ENCODE measurements around the gene MAP2K5.

MAP2K5 gene

DNA sequence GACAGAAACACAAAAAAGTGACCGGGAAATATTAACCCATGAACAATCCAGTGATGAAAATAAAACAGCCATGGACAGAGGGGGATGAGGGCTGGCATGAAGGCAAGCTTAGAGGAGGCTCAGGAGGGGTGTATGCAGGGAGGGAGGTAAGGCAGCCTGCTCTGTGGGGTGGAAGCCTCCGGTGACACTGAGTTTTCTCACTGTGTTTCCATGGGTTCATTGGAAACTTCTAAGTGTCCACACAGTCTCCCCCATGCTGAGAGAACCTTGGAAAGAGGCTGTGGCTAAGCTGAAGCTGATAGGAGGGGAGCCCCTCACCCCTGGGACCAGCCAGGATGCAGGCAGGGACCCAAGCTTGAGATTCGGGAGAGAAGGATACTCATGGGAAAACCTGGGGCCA lies 276.0 kb downstream of the MAP2K5 start:
- no peak overlapping the region for H3K4ac ChIP-seq (ENCODE audit: low read length)
- no peak overlapping the region for H2AFZ ChIP-seq (ENCODE audit: low read length)
- no peak for DNase-seq (ENCODE audit: low spot score)
- peaks cover 12 to 19% of the 10 kb centered on the region in 2 donors for H3K9me3 ChIP-seq (replicated peaks in 1 of 2; ENCODE audit: control insufficient read depth in 2 of 2, insufficient read depth in 1 of 2, low read depth in 1 of 2, low read length in 2 of 2)
- H3K23ac ChIP-seq (ENCODE audit: low read depth, low read length, poor library complexity): no peak overlapping the region
- no peak overlapping the region for H4K8ac ChIP-seq (ENCODE audit: low read depth, low read length)
- H2BK12ac ChIP-seq (ENCODE audit: low read length): no peak overlapping the region
- no peaks in the 10 kb centered on the region for H3K79me1 ChIP-seq (ENCODE audit: low read depth, low read length)
- H2AK5ac ChIP-seq (ENCODE audit: low read depth, low read length): no peak overlapping the region
- no peak overlapping the region for H2BK120ac ChIP-seq (ENCODE audit: low read depth, low read length)
- H3K27me3 ChIP-seq (ENCODE audit: control insufficient read depth in 3 of 3, insufficient read depth in 3 of 3, low read depth in 1 of 3, low read length in 3 of 3): peaks cover 39 to 66% (median 61%) of the 10 kb centered on the region in 3 experiments
- no peak overlapping the region for H3K27ac ChIP-seq (replicated peaks; ENCODE audit: low read length)
- H3K36me3 ChIP-seq (replicated peaks in 1 of 2; ENCODE audit: control insufficient read depth in 2 of 2, insufficient read depth in 2 of 2, low read length in 2 of 2): no peaks in the 10 kb centered on the region
- no peak overlapping the region for H3K4me3 ChIP-seq (ENCODE audit: low read length in 2 of 2)
- WGBS, 2 donors (ENCODE audit: extremely low coverage in 2 of 2, insufficient read length in 2 of 2, insufficient replicate concordance in 1 of 2): no CpG with 5 or more reads among the region's 3 CpGs
- H4K91ac ChIP-seq (ENCODE audit: low read depth, low read length, poor library complexity): no peak overlapping the region
- H3K4me1 ChIP-seq (ENCODE audit: control insufficient read depth in 2 of 2, insufficient read depth in 1 of 2, low read depth in 1 of 2, low read length in 2 of 2): peaks cover 2 to 10% of the 10 kb centered on the region in 2 donors
- H3K9ac ChIP-seq (ENCODE audit: low read depth, low read length, poor library complexity): no peak overlapping the region
- no peak overlapping the region for H3K18ac ChIP-seq (ENCODE audit: low read length)
- no peak overlapping the region for H3K14ac ChIP-seq (ENCODE audit: low read length)
- no peak overlapping the region for H2BK5ac ChIP-seq (ENCODE audit: low read length)
- H2BK15ac ChIP-seq (ENCODE audit: low read length): no peak overlapping the region
- no peak overlapping the region for H3K4me2 ChIP-seq (ENCODE audit: insufficient read depth, low read length, poor library complexity, severe bottlenecking)

DNA sequence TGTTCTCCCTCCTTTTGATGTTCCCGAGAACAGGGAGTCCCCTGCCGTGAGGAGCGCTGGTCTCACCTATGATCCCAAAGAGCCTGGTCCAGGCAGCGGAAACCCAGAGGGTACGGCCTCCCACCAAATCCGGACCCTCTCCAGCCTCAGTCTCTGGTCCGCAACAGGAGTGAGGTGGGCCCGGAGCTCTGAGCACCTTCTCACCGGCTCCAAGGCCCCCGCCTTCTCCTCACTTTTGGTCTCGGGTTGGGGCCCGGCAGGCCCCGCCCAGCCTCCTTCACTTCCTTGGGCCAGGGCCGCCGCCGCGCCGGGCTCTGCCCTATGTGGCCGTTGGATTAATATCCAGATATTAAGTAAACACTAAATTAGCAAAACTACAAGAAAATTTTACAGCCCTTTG lies 277.1 kb downstream of the MAP2K5 start:
- WGBS, 2 donors (ENCODE audit: extremely low coverage in 2 of 2, insufficient read length in 2 of 2, insufficient replicate concordance in 1 of 2): no CpG with 5 or more reads among the region's 19 CpGs
- Histone ChIP-seq H2BK120ac (ENCODE audit: low read depth, low read length) (no peak overlapping the region), H3K27ac (replicated peaks; ENCODE audit: low read length) (no peak overlapping the region), H3K4me2 (ENCODE audit: insufficient read depth, low read length, poor library complexity, severe bottlenecking) (no peak overlapping the region), H2BK5ac (ENCODE audit: low read length) (no peak overlapping the region), H3K27me3 (ENCODE audit: control insufficient read depth in 3 of 3, insufficient read depth in 3 of 3, low read depth in 1 of 3, low read length in 3 of 3) (peaks cover 50 to 78% (median 73%) of the 10 kb centered on the region in 3 experiments), H3K9ac (ENCODE audit: low read depth, low read length, poor library complexity) (no peak overlapping the region), H3K9me3 (replicated peaks in 1 of 2; ENCODE audit: control insufficient read depth in 2 of 2, insufficient read depth in 1 of 2, low read depth in 1 of 2, low read length in 2 of 2) (peaks cover 12 to 19% of the 10 kb centered on the region in 2 donors), H3K4ac (ENCODE audit: low read length) (no peak overlapping the region), H3K4me3 (ENCODE audit: low read length in 2 of 2) (no peak overlapping the region), H2AK5ac (ENCODE audit: low read depth, low read length) (no peak overlapping the region), H3K79me1 (ENCODE audit: low read depth, low read length) (no peaks in the 10 kb centered on the region), H2AFZ (ENCODE audit: low read length) (no peak overlapping the region), H3K18ac (ENCODE audit: low read length) (no peak overlapping the region), H3K14ac (ENCODE audit: low read length) (peak overlapping the region; percentile 39), H3K36me3 (replicated peaks in 1 of 2; ENCODE audit: control insufficient read depth in 2 of 2, insufficient read depth in 2 of 2, low read length in 2 of 2) (no peaks in the 10 kb centered on the region), H3K23ac (ENCODE audit: low read depth, low read length, poor library complexity) (peak overlapping the region; percentile 76), H3K4me1 (ENCODE audit: control insufficient read depth in 2 of 2, insufficient read depth in 1 of 2, low read depth in 1 of 2, low read length in 2 of 2) (peaks cover 4 to 18% of the 10 kb centered on the region in 2 donors), H4K8ac (ENCODE audit: low read depth, low read length) (no peak overlapping the region), H2BK15ac (ENCODE audit: low read length) (no peak overlapping the region), H2BK12ac (ENCODE audit: low read length) (no peak overlapping the region), H4K91ac (ENCODE audit: low read depth, low read length, poor library complexity) (no peak overlapping the region)
- no peak for DNase-seq (ENCODE audit: low spot score)

- no peak overlapping the region for H2BK5ac ChIP-seq (ENCODE audit: low read length)
- no peak overlapping the region for H3K4me2 ChIP-seq (ENCODE audit: insufficient read depth, low read length, poor library complexity, severe bottlenecking)
- no peak overlapping the region for H2AK5ac ChIP-seq (ENCODE audit: low read depth, low read length)
- no peak overlapping the region for H4K8ac ChIP-seq (ENCODE audit: low read depth, low read length)
- no peak overlapping the region for H3K27ac ChIP-seq (replicated peaks; ENCODE audit: low read length)
- no peak overlapping the region for H3K9ac ChIP-seq (ENCODE audit: low read depth, low read length, poor library complexity)
- H2BK15ac ChIP-seq (ENCODE audit: low read length): no peak overlapping the region
- H3K23ac ChIP-seq (ENCODE audit: low read depth, low read length, poor library complexity): peak overlapping the region; percentile 16
- H3K36me3 ChIP-seq (replicated peaks in 1 of 2; ENCODE audit: control insufficient read depth in 2 of 2, insufficient read depth in 2 of 2, low read length in 2 of 2): no peaks in the 10 kb centered on the region
- H3K4ac ChIP-seq (ENCODE audit: low read length): no peak overlapping the region
- no CpG with 5 or more reads among the region's 50 CpGs for WGBS, 2 donors (ENCODE audit: extremely low coverage in 2 of 2, insufficient read length in 2 of 2, insufficient replicate concordance in 1 of 2)
- H2BK12ac ChIP-seq (ENCODE audit: low read length): no peak overlapping the region
- no peak overlapping the region for H2AFZ ChIP-seq (ENCODE audit: low read length)
- no peak overlapping the region for H3K18ac ChIP-seq (ENCODE audit: low read length)
- H3K4me1 ChIP-seq (ENCODE audit: control insufficient read depth in 2 of 2, insufficient read depth in 1 of 2, low read depth in 1 of 2, low read length in 2 of 2): peaks cover 4 to 18% of the 10 kb centered on the region in 2 donors
- H3K4me3 ChIP-seq (ENCODE audit: low read length in 2 of 2): no peak overlapping the region
- H4K91ac ChIP-seq (ENCODE audit: low read depth, low read length, poor library complexity): no peak overlapping the region
- H3K9me3 ChIP-seq (replicated peaks in 1 of 2; ENCODE audit: control insufficient read depth in 2 of 2, insufficient read depth in 1 of 2, low read depth in 1 of 2, low read length in 2 of 2): peaks cover 9 to 16% of the 10 kb centered on the region in 2 donors
- no peak overlapping the region for H3K14ac ChIP-seq (ENCODE audit: low read length)
- no peak overlapping the region for H2BK120ac ChIP-seq (ENCODE audit: low read depth, low read length)
- H3K79me1 ChIP-seq (ENCODE audit: low read depth, low read length): no peaks in the 10 kb centered on the region
- DNase-seq (ENCODE audit: low spot score): no peak
- H3K27me3 ChIP-seq (ENCODE audit: control insufficient read depth in 3 of 3, insufficient read depth in 3 of 3, low read depth in 1 of 3, low read length in 3 of 3): peaks cover 55 to 84% (median 79%) of the 10 kb centered on the region in 3 experiments
These were observed 277.9 kb downstream of the MAP2K5 start for GRCh38 chr15:67820122-67820991.

GRCh38 chr15:67820992-67821783 lies 278.7 kb downstream of the MAP2K5 start:
- DNase-seq (ENCODE audit: low spot score): no peak
- WGBS, 2 donors (ENCODE audit: extremely low coverage in 2 of 2, insufficient read length in 2 of 2, insufficient replicate concordance in 1 of 2): no CpG with 5 or more reads among the region's 39 CpGs
- no peak overlapping the region for H3K4me3 ChIP-seq (ENCODE audit: low read length in 2 of 2)

More at GRCh38 chr15:67820992-67821783, 278.7 kb downstream of the MAP2K5 start:
- Histone ChIP-seq H2BK15ac (ENCODE audit: low read length) (no peak overlapping the region), H3K9me3 (replicated peaks in 1 of 2; ENCODE audit: control insufficient read depth in 2 of 2, insufficient read depth in 1 of 2, low read depth in 1 of 2, low read length in 2 of 2) (peaks cover 9 to 13% of the 10 kb centered on the region in 2 donors), H3K4ac (ENCODE audit: low read length) (no peak overlapping the region), H2AK5ac (ENCODE audit: low read depth, low read length) (no peak overlapping the region), H2BK5ac (ENCODE audit: low read length) (no peak overlapping the region), H3K18ac (ENCODE audit: low read length) (no peak overlapping the region), H2BK120ac (ENCODE audit: low read depth, low read length) (no peak overlapping the region), H3K79me1 (ENCODE audit: low read depth, low read length) (peaks cover 1% of the 10 kb centered on the region), H3K4me2 (ENCODE audit: insufficient read depth, low read length, poor library complexity, severe bottlenecking) (no peak overlapping the region), H2AFZ (ENCODE audit: low read length) (peak overlapping the region; percentile 43), H3K4me1 (ENCODE audit: control insufficient read depth in 2 of 2, insufficient read depth in 1 of 2, low read depth in 1 of 2, low read length in 2 of 2) (peaks cover 5 to 20% of the 10 kb centered on the region in 2 donors), H3K27me3 (ENCODE audit: control insufficient read depth in 3 of 3, insufficient read depth in 3 of 3, low read depth in 1 of 3, low read length in 3 of 3) (peaks cover 63 to 92% (median 88%) of the 10 kb centered on the region in 3 experiments), H3K27ac (replicated peaks; ENCODE audit: low read length) (no peak overlapping the region), H3K9ac (ENCODE audit: low read depth, low read length, poor library complexity) (no peak overlapping the region), H2BK12ac (ENCODE audit: low read length) (no peak overlapping the region), H3K23ac (ENCODE audit: low read depth, low read length, poor library complexity) (no peak overlapping the region), H4K8ac (ENCODE audit: low read depth, low read length) (no peak overlapping the region), H4K91ac (ENCODE audit: low read depth, low read length, poor library complexity) (no peak overlapping the region), H3K14ac (ENCODE audit: low read length) (no peak overlapping the region), H3K36me3 (replicated peaks in 1 of 2; ENCODE audit: control insufficient read depth in 2 of 2, insufficient read depth in 2 of 2, low read length in 2 of 2) (no peaks in the 10 kb centered on the region)

Measured in neuronal stem cell (in vitro differentiated cells).